WTC11 (cell line): ENCODE data around the gene SYT17. TPM values are rescaled to one million over a fixed set of nuclear protein-coding genes. Genes with fewer than 3 reads are reported as not detected.

Experiments used
- ATAC-seq: fragments of 200-7000 bp; cut with Tn5 transposase; 2 replicates; pipeline ENCODE4 v1.10.0; 2021; ENCODE audit warnings: mild to moderate bottlenecking, moderate library complexity
- CTCF ChIA-PET: fragments of 300-600 bp; sonication (Branson Sonifier 250); formaldehyde crosslinking; loops from one replicate; lab custom pipeline; 2021; ENCODE audit warnings: antibody characterized with exemption; lab: Charles Lee
- POLR2A ChIA-PET: fragments of 350-600 bp; sonication (Branson Sonifier 250); formaldehyde crosslinking; loops from one replicate; lab custom pipeline; 2021; ENCODE audit warnings: antibody characterized with exemption; lab: Charles Lee
- DNase-seq: peaks from one replicate; pipeline ENCODE4 v3.0.0; 2021; ENCODE audit warnings: low spot score
- H3K27ac Mint-ChIP-seq: 2 replicates; pipeline ENCODE4 v1.8.0; 2021; ENCODE audit warnings: mixed read lengths
- H3K27me3 Mint-ChIP-seq: 2 replicates; pipeline ENCODE4 v1.8.0; 2021; ENCODE audit warnings: low read depth, mild to moderate bottlenecking, moderate library complexity, mixed read lengths
- H3K36me3 Mint-ChIP-seq: 2 replicates; pipeline ENCODE4 v1.8.0; 2021; ENCODE audit warnings: mixed read lengths
- H3K4me1 Mint-ChIP-seq: 2 replicates; pipeline ENCODE4 v1.8.0; 2022; ENCODE audit warnings: mixed read lengths
- H3K4me3 Mint-ChIP-seq: 2 replicates; pipeline ENCODE4 v1.8.0; 2021; ENCODE audit warnings: mild to moderate bottlenecking, moderate library complexity, mixed read lengths
- H3K9me3 Mint-ChIP-seq: 2 replicates; pipeline ENCODE4 v1.8.0; 2021; ENCODE audit warnings: mixed read lengths
- AR ChIP-seq: fragments of 250-450 bp; sonication (Bioruptor Pico); IDR thresholded peaks from 2 replicates; pipeline ENCODE4 v1.9.0; 2021; ENCODE audit warnings: mild to moderate bottlenecking
- ATF1 ChIP-seq: sonication (generic); formaldehyde crosslinking; IDR thresholded peaks from 2 replicates; pipeline ENCODE4 v1.8.1; 2023; ENCODE audit warnings: mild to moderate bottlenecking, moderate library complexity, missing genetic modification reagents
- CREB1 ChIP-seq: sonication (generic); formaldehyde crosslinking; IDR thresholded peaks from 2 replicates; pipeline ENCODE4 v1.8.0; 2023; ENCODE audit warnings: mild to moderate bottlenecking, missing genetic modification reagents
- CREM ChIP-seq: sonication (generic); formaldehyde crosslinking; IDR thresholded peaks from 2 replicates; pipeline ENCODE4 v1.8.1; 2022; ENCODE audit warnings: mild to moderate bottlenecking, missing genetic modification reagents, moderate library complexity
- CTCF ChIP-seq: fragments of 200-600 bp; IDR thresholded peaks from 2 replicates; pipeline ENCODE4 v1.8.0; 2022; ENCODE audit warnings: antibody characterized with exemption
- E2F5 ChIP-seq: sonication (generic); formaldehyde crosslinking; IDR thresholded peaks from 2 replicates; pipeline ENCODE4 v1.8.1; 2022; ENCODE audit warnings: mild to moderate bottlenecking, moderate library complexity, missing genetic modification reagents
- ERG ChIP-seq: fragments of 250-450 bp; sonication (Bioruptor Pico); IDR thresholded peaks from 2 replicates; pipeline ENCODE4 v1.8.0; 2021; ENCODE audit warnings: mild to moderate bottlenecking
- GRHL2 ChIP-seq: fragments of 250-450 bp; sonication (Bioruptor Pico); IDR thresholded peaks from 2 replicates; pipeline ENCODE4 v1.8.0; 2022; ENCODE audit warnings: mild to moderate bottlenecking, moderate library complexity; ENCODE audit not compliant: insufficient replicate concordance, severe bottlenecking
- IRF1 ChIP-seq: sonication (generic); formaldehyde crosslinking; IDR thresholded peaks from 2 replicates; pipeline ENCODE4 v1.8.0; 2023; ENCODE audit warnings: missing genetic modification reagents
- MYBL2 ChIP-seq: sonication (generic); formaldehyde crosslinking; IDR thresholded peaks from 2 replicates; pipeline ENCODE4 v1.8.1; 2023; ENCODE audit warnings: mild to moderate bottlenecking, moderate library complexity, missing genetic modification reagents
- NFATC4 ChIP-seq: fragments of 250-450 bp; sonication (Bioruptor Pico); IDR thresholded peaks from 2 replicates; pipeline ENCODE4 v1.9.0; 2021; ENCODE audit warnings: mild to moderate bottlenecking
- NR3C1 ChIP-seq: sonication (generic); formaldehyde crosslinking; conservative IDR thresholded peaks from 2 replicates; pipeline ENCODE4 v1.8.1; 2023; ENCODE audit warnings: low read depth, mild to moderate bottlenecking, missing genetic modification reagents
- SOX15 ChIP-seq: fragments of 250-450 bp; sonication (Bioruptor Pico); IDR thresholded peaks from 2 replicates; pipeline ENCODE4 v1.9.0; 2021; ENCODE audit warnings: mild to moderate bottlenecking
- STAT6 ChIP-seq: sonication (generic); formaldehyde crosslinking; conservative IDR thresholded peaks from 2 replicates; pipeline ENCODE4 v1.8.1; 2023; ENCODE audit warnings: mild to moderate bottlenecking, low read depth, missing genetic modification reagents, moderate library complexity
- TCF7 ChIP-seq: sonication (generic); formaldehyde crosslinking; IDR thresholded peaks from 2 replicates; pipeline ENCODE4 v1.8.0; 2022; ENCODE audit warnings: mild to moderate bottlenecking, low read depth, missing genetic modification reagents, moderate library complexity
- TP53 ChIP-seq: sonication (generic); formaldehyde crosslinking; IDR thresholded peaks from 2 replicates; pipeline ENCODE4 v1.8.1; 2023; ENCODE audit warnings: mild to moderate bottlenecking, missing genetic modification reagents
- ZBTB21 ChIP-seq: sonication (generic); formaldehyde crosslinking; IDR thresholded peaks from 2 replicates; pipeline ENCODE4 v1.8.1; 2023; ENCODE audit warnings: mild to moderate bottlenecking, missing genetic modification reagents, borderline replicate concordance
- ZNF416 ChIP-seq: fragments of 250-450 bp; sonication (Bioruptor Pico); IDR thresholded peaks from 2 replicates; pipeline ENCODE4 v1.9.0; 2021; ENCODE audit warnings: mild to moderate bottlenecking, inconsistent platforms
- ZNF423 ChIP-seq: fragments of 250-450 bp; sonication (Bioruptor Pico); IDR thresholded peaks from 2 replicates; pipeline ENCODE4 v2.1.2; 2022; ENCODE audit warnings: mild to moderate bottlenecking, moderate library complexity
- ZNF425 ChIP-seq: fragments of 250-450 bp; sonication (Bioruptor Pico); conservative IDR thresholded peaks from 2 replicates; pipeline ENCODE4 v1.9.0; 2021; ENCODE audit warnings: mild to moderate bottlenecking
- ZSCAN18 ChIP-seq: fragments of 250-450 bp; sonication (Bioruptor Pico); IDR thresholded peaks from 2 replicates; pipeline ENCODE4 v2.1.2; 2022; ENCODE audit warnings: mild to moderate bottlenecking, moderate library complexity
- total RNA-seq: library from RNA; stranded (reverse); gene quantifications from 3 replicates; pipeline ENCODE4 v1.2.3, GENCODE V29; 2021

SYT17 gene
- total RNA-seq, 1 experiment from 2014 or later = 5.5 TPM

GRCh38 chr16:19147126-19147525 is 20.9 kb upstream of the SYT17 start:
- Mint-ChIP-seq H3K36me3 (no peaks in the 10 kb centered on the region), H3K27me3 (peaks cover 41% of the 10 kb centered on the region), H3K4me1 (no peaks in the 10 kb centered on the region), H3K9me3 (peaks cover 17% of the 10 kb centered on the region), H3K4me3 (no peak overlapping the region), H3K27ac (no peak overlapping the region)
- no peak for ATAC-seq
- POLR2A ChIA-PET = interaction anchor here (0.7 kb wide), 1 partner anchor 17 kb away, joined by 4 read pairs; no protein-coding TSS in a partner anchor
- CTCF ChIA-PET = no interaction called here
- no peak for DNase-seq
- TF ChIP-seq NFATC4 (no peak), NR3C1 (CRISPR knock-in tag) (no peak), ERG (CRISPR knock-in tag) (no peak), ZSCAN18 (CRISPR knock-in tag) (no peak), ZNF416 (no peak)

- DNase-seq = no peak
- Mint-ChIP-seq H3K9me3 (peaks cover 17% of the 10 kb centered on the region), H3K27me3 (peaks cover 43% of the 10 kb centered on the region), H3K27ac (no peak overlapping the region), H3K36me3 (no peaks in the 10 kb centered on the region), H3K4me3 (no peak overlapping the region), H3K4me1 (no peaks in the 10 kb centered on the region)
- POLR2A ChIA-PET = no interaction called here
- CTCF ChIA-PET = interaction anchor here (1.5 kb wide), 1 partner anchor 32 kb away, joined by 4 read pairs; no protein-coding TSS in a partner anchor
- ATAC-seq = no peak
- TF ChIP-seq CREB1 (CRISPR knock-in tag) (no peak), TP53 (no peak), STAT6 (no peak), E2F5 (CRISPR knock-in tag) (no peak), MYBL2 (no peak), ZBTB21 (CRISPR knock-in tag) (no peak), CTCF (no peak), AR (CRISPR knock-in tag) (no peak), SOX15 (no peak), ZNF423 (CRISPR knock-in tag) (no peak), CREM (CRISPR knock-in tag) (no peak), IRF1 (CRISPR knock-in tag) (no peak), ZNF425 (no peak), ATF1 (CRISPR knock-in tag) (no peak), GRHL2 (no peak), TCF7 (CRISPR knock-in tag) (no peak)
Measured at GRCh38 chr16:19147627-19148026, 20.4 kb upstream of the SYT17 start.
